A673 (cell line): ENCODE data around the gene ARHGAP45. TPM values are rescaled to one million over a fixed set of nuclear protein-coding genes. Genes with fewer than 3 reads are reported as not detected.

Source experiments
- BruUV-seq: library from RNA; stranded (reverse); fragments of 400-500 nt; replicated peaks from 2 replicates; lab custom pipeline; 2021; lab: Mats Ljungman, UMichigan
- CTCF ChIA-PET: fragments of 300-600 bp; sonication (Branson Sonifier 250); formaldehyde crosslinking; loops from one replicate; lab custom pipeline; 2022; ENCODE audit warnings: antibody characterized with exemption; lab: Charles Lee
- POLR2A ChIA-PET: fragments of 300-600 bp; sonication (Branson Sonifier 250); formaldehyde crosslinking; loops from one replicate; lab custom pipeline; 2022; ENCODE audit warnings: antibody characterized with exemption; ENCODE audit not compliant: low non-redundant PET; lab: Charles Lee
- DNase-seq: peaks from one replicate; pipeline ENCODE4 v3.0.0-alpha.2; 2015; ENCODE audit warnings: low spot score
- H3K27ac ChIP-seq: fragments of 200-600 bp; sonication (generic); 2 replicates; pipeline ENCODE4 v1.5.1; 2016; ENCODE audit warnings: mixed run types, low read depth, mild to moderate bottlenecking, mixed read lengths, antibody characterized with exemption, low read length; ENCODE audit not compliant: poor library complexity, severe bottlenecking
- H3K27me3 ChIP-seq: fragments of 200-600 bp; sonication (generic); replicated peaks from 2 replicates; pipeline ENCODE4 v1.6.1; 2017; ENCODE audit warnings: mixed run types, low read depth, mild to moderate bottlenecking, mixed read lengths, antibody characterized with exemption, low read length; ENCODE audit not compliant: insufficient read depth, poor library complexity
- H3K36me3 ChIP-seq: fragments of 200-600 bp; sonication (generic); 2 replicates; pipeline ENCODE4 v1.6.1; 2016; ENCODE audit warnings: mixed run types, mild to moderate bottlenecking, mixed read lengths, antibody characterized with exemption, low read length; ENCODE audit not compliant: insufficient read depth, poor library complexity, severe bottlenecking
- H3K4me1 ChIP-seq: fragments of 200-600 bp; sonication (generic); 2 replicates; pipeline ENCODE4 v1.6.1; 2017; ENCODE audit warnings: mixed run types, mild to moderate bottlenecking, mixed read lengths, antibody characterized with exemption, low read length; ENCODE audit not compliant: insufficient read depth, poor library complexity, severe bottlenecking
- H3K4me3 ChIP-seq: fragments of 200-600 bp; sonication (generic); 2 replicates; pipeline ENCODE4 v1.5.1; 2016; ENCODE audit warnings: low read depth, mixed run types, mild to moderate bottlenecking, mixed read lengths, low read length; ENCODE audit not compliant: poor library complexity, severe bottlenecking
- H3K9me3 ChIP-seq: fragments of 200-600 bp; sonication (generic); 2 replicates; pipeline ENCODE4 v1.6.1; 2016; ENCODE audit warnings: mixed run types, low read depth, mild to moderate bottlenecking, mixed read lengths, antibody characterized with exemption, low read length; ENCODE audit not compliant: poor library complexity, severe bottlenecking
- EZH2 ChIP-seq: fragments of 200-600 bp; sonication (generic); IDR thresholded peaks from 2 replicates; pipeline ENCODE4 v1.6.1; 2017; ENCODE audit warnings: borderline replicate concordance, low read depth, mild to moderate bottlenecking, mixed read lengths, antibody characterized with exemption, low read length; ENCODE audit not compliant: poor library complexity, severe bottlenecking
- intact Hi-C: fragments of 100-400 bp; cut with micrococcal nuclease; formaldehyde crosslinking; loops from one replicate; pipeline ENCODE4 v1.10.0; 2022; ENCODE audit not compliant: unreplicated experiment
- total RNA-seq: library from RNA; stranded (reverse); gene quantifications from 2 replicates; pipeline ENCODE4 v1.2.3, GENCODE V29; 2021
- TF ChIP-seq, protein P1 (sequence below): fragments of 300-800, 200-600 bp; sonication (generic); conservative IDR thresholded peaks from 2 replicates; pipeline ENCODE4 v1.5.1; 2017; ENCODE audit warnings: low read depth, mild to moderate bottlenecking, antibody characterized with exemption, low read length, moderate library complexity, mixed read lengths

Gene ARHGAP45
- total RNA-seq, 1 experiment from 2014 or later, result 3.2 TPM

DNA sequence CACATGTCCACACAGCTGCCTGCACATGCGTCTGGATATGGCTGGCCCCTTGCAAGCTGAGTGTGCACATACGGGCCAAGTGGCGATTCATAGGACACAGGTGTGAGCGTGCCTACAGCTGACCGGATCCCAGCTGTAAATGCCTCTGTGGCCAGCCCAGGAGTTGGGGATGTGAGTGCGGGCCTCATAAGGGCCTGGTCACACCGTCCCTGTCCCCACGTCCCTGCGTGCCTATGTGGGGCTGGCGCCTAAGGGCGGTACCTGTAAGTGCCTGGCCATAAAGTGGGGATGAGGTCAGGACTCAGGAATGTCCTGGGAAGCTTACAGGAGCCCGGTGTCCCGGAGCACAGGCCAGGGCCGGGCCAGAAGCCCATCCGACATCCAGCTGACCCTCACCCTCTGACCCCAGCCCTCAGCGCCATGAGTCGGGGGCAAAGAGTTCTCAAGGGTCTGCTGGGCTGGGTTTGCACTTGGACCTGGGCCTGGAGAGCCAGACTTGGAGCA lies 1.3 kb upstream of the ARHGAP45 start:
- intact Hi-C loops, result no loop called here
- POLR2A ChIA-PET, result no interaction called here
- BruUV-seq, result no TSS peak
- TF ChIP-seq, protein P1, sequence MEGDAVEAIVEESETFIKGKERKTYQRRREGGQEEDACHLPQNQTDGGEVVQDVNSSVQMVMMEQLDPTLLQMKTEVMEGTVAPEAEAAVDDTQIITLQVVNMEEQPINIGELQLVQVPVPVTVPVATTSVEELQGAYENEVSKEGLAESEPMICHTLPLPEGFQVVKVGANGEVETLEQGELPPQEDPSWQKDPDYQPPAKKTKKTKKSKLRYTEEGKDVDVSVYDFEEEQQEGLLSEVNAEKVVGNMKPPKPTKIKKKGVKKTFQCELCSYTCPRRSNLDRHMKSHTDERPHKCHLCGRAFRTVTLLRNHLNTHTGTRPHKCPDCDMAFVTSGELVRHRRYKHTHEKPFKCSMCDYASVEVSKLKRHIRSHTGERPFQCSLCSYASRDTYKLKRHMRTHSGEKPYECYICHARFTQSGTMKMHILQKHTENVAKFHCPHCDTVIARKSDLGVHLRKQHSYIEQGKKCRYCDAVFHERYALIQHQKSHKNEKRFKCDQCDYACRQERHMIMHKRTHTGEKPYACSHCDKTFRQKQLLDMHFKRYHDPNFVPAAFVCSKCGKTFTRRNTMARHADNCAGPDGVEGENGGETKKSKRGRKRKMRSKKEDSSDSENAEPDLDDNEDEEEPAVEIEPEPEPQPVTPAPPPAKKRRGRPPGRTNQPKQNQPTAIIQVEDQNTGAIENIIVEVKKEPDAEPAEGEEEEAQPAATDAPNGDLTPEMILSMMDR, result no peak
- no peak for TF ChIP-seq EZH2
- Histone ChIP-seq H3K9me3 (no peaks in the 10 kb centered on the region), H3K27ac (no peak overlapping the region), H3K36me3 (no peaks in the 10 kb centered on the region), H3K27me3 (peaks cover 1% of the 10 kb centered on the region), H3K4me3 (no peak overlapping the region), H3K4me1 (peaks cover 18% of the 10 kb centered on the region)
- DNase-seq, result no peak
- CTCF ChIA-PET, result no interaction called here

DNA sequence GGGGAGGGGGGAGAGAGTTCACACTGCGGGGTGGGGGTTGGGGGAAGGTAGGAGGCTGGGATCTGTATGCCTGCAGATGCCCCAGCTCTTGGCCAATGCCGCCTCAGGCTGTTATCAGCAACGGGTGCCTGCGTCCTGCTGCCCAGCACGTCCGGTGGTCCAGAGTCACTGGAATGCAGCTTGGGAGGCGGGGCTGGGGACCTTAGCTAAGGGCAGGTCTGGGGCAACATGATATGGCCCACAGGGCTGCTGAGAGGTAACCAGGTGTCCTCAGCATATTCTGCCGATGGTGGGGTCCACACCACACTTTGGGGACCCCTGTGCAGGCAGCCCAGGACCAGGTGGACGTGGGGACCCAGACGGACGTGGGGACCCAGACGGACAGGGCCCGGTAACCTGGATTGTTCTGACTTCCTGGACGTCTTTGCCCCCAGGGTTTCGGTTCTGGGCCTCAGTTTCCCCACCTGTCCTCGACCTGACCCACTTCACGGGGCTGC lies 668 bp upstream of the ARHGAP45 start:
- peak overlapping the region; percentile 51 for H3K4me3 ChIP-seq
- no peaks in the 10 kb centered on the region for H3K36me3 ChIP-seq
- H3K9me3 ChIP-seq, result no peaks in the 10 kb centered on the region
- peaks cover 24% of the 10 kb centered on the region for H3K4me1 ChIP-seq
- no peak overlapping the region for H3K27ac ChIP-seq
- ChIA-PET POLR2A (no interaction called here), CTCF (no interaction called here)
- H3K27me3 ChIP-seq, result peaks cover 7% of the 10 kb centered on the region
- BruUV-seq, result no TSS peak
- intact Hi-C loops, result no loop called here
- TF ChIP-seq, protein P1, result no peak
- TF ChIP-seq EZH2, result no peak
- DNase-seq, result no peak

DNA sequence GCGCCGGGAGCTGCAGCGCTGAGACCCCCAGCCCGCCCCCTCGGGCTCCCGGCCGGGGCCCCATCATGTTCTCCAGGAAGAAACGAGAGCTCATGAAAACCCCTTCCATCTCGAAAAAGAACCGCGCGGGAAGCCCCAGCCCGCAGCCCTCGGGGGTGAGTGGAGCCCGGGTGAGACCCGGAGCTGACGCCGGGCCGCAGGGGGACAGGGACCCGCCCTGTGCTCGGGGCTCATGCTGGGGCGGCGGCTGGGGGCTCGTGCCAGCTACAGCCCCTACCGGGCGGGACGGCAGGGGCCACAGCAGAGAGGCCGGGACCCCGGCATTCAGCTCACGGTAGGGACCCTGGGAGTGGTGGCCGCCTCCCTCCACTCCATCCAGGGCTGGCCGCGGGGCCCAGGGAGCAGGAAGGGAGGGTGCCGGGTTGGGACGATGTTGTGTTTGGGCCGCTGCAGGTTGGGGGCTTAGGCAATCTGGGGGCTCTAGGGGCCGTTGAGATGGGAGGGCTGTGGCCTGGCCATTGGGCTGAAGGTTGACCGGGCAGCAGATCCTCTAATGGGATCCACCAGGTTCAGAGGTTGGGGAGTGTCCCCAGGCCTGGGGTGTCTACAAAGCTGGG lies 482 bp downstream of the ARHGAP45 start:
- no TSS peak for BruUV-seq

More for the DNA sequence above, 482 bp downstream of the ARHGAP45 start:
- no peak for TF ChIP-seq EZH2
- Histone ChIP-seq H3K4me1 (peaks cover 26% of the 10 kb centered on the region), H3K36me3 (no peaks in the 10 kb centered on the region), H3K27me3 (peaks cover 7% of the 10 kb centered on the region), H3K9me3 (no peaks in the 10 kb centered on the region), H3K4me3 (peak overlapping the region; percentile 51), H3K27ac (no peak overlapping the region)
- ChIA-PET POLR2A (interaction anchor here (0.6 kb wide), 1 partner anchor 24 kb away, joined by 13 read pairs; no protein-coding TSS in a partner anchor), CTCF (interaction anchor here (0.6 kb wide), 1 partner anchor 211 kb away, joined by 4 read pairs; no protein-coding TSS in a partner anchor)
- no peak for DNase-seq
- intact Hi-C loops, result no loop called here
